GM21619 (cell line): ENCODE data around the gene FNDC3B.

ENCODE experiments used
- ATAC-seq: cut with Tn5 transposase; IDR thresholded peaks from one replicate; pipeline ENCODE4 v1.9.1; 2021; ENCODE audit not compliant: unreplicated experiment

FNDC3B gene

GRCh38 chr3:172051957-172052354 is 12.6 kb downstream of the FNDC3B start:
- ATAC-seq = no peak

DNA sequence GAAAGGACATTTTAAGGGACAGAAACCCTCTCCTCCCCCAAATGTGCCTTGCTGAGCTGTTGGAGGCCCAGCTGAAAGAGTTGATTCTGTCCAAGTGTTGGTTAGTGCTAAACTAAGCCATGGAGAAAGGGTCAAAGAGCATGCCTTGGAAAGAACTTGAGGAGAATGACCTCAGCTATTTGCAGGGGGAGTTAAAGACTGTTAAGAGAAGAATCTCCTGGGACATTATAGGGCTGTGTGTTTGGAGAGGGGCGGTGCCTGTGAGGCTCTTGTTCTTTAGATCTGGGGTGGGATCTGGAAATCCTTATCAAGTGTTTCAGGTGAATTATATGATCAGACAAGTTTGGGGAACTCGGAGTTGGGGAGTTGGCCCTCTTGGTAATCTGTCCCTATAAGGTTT is 13.0 kb downstream of the FNDC3B start:
- no peak for ATAC-seq

DNA sequence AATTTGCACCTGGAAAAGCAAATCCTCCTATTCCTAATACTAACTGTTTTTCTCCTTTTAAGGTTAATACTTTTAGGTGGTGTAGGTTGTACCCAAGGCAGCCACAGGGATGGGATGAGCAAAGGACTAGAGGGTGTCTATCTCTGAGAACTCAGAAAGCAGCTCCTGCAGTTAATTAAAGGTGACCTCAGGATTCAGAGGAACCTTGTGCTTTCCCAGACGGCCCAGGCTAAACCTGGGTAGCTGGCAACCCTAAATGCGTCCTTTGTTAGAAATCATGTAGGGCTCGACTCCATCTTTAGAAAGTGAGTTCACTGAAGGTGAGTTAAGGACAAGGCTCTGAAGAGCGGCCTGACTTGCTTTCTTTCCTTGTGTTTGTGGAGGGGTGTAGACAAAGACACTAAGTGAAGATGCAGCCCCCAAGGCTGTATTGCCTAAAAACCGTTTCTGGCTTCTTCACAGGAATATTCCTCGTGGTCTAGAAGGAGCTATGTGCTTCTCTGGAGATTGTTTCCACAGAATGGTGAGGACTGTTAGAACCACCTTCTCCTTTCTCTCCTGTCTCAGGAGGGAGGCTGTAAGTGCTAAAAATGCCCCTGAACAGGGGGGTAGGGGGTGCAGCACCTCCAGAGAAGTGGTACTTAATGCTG is 14.9 kb downstream of the FNDC3B start:
- no peak for ATAC-seq

DNA sequence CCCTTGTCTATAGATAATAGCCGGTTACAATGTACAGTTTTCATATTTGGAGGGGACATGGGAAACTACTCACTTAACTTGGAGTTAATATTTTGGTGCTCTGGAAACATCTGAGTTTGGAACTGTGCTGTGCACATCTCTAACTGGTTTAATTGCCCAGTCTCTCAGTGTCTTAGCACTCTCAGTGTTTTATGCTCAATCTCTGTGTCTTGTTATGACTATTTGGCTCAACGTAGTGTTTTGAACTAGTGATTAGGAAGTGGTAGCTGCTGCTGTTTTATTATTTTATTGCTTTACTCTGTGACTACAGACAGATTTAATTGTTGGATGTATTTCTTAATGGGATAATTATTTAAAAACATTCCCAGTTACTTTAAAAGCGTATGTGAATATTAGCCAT is 17.0 kb downstream of the FNDC3B start:
- no peak for ATAC-seq

GRCh38 chr3:172057059-172057458 is 17.7 kb downstream of the FNDC3B start:
- ATAC-seq = no peak

DNA sequence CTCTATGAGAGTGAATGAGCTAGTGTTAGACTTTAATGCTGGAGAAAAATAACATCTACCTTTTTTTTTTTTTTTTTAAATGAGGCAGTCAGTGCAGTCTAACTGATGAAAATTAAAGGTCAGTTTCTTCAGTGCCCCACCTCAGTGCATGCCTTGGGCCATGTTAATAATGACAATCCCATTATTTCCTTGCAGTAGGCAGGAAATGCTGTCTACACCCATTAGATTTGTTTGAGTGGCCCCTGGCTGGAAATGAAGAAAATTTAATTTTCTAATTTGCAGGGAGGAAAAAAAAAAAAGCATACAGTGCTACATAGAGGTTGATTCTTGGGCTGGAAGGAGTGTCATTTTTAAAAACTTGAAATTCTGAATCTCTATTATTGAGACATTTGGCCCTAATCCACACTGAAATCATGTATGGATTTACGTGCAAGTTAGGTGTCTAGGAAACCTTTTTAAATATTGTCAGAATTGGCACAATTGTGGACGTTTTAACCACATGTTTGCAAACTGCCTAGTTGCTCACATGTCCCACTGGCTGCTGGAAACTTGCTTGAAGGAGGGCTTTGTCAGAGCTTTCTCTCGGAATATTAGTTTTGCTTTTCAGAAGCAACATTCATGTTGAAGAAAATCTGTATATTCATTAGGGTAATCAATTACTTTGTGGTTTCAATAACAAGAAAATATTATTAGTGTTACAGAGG is 18.4 kb downstream of the FNDC3B start:
- ATAC-seq = no peak

DNA sequence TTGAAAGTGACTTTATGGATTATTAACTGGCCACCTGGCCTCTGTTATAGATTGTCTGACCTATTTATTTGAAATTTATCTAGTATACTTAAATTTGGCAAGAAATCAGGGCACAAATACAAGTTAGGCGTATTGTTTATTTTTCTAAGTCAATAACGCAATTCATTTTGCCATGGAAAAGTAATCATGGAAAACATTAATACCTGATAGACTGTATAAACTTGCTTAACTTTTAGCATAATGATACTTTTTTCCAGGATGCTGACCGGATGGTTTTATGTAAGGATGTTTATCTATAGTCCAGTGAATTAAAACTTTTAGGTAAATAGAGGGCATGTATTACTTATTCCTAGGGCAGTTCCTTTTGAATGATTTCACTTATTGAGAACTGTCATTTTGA is 20.2 kb downstream of the FNDC3B start:
- ATAC-seq = no peak

GRCh38 chr3:172060234-172060633 is 20.9 kb downstream of the FNDC3B start:
- ATAC-seq = no peak

DNA sequence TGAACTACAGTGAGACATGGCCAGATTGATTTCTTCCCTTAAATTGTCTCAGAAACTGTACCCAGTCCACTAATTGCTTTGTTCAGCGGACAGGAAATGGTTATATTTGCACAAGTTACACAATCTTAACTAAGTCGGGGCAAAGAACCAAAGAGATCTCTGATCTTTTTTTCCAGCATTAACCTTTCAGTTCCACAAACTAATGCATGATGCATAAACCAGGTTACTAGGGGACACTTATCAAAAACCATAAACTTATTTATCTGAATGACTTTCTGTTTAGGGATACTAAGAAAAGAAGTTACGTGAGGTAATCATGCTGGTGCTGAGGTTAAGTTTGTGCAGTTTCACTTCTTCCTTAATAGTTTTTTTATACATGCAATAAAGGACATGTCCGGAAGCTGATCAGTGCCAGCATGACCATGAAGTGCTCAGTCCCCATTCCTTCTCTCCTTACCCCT is 22.4 kb downstream of the FNDC3B start:
- ATAC-seq = peak; percentile 76

DNA sequence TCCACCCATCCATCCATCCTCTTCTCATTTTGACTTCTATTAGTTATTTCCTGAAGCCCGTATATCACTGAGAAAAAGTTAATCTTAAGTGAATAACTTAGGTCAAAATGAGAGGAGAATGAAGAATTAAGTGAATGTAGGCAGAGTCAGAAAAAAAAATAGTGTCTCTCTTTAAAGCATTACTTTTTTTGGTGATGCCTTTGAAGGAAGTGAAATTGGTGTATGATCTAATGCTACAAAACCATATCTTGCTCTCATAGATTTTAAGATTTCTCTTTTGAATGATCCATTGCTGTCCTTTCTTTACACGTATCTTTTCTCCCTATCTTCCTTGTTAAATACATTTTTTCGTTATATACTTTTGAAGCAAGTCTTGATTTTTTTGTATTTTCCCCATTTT is 23.4 kb downstream of the FNDC3B start:
- ATAC-seq = no peak

DNA sequence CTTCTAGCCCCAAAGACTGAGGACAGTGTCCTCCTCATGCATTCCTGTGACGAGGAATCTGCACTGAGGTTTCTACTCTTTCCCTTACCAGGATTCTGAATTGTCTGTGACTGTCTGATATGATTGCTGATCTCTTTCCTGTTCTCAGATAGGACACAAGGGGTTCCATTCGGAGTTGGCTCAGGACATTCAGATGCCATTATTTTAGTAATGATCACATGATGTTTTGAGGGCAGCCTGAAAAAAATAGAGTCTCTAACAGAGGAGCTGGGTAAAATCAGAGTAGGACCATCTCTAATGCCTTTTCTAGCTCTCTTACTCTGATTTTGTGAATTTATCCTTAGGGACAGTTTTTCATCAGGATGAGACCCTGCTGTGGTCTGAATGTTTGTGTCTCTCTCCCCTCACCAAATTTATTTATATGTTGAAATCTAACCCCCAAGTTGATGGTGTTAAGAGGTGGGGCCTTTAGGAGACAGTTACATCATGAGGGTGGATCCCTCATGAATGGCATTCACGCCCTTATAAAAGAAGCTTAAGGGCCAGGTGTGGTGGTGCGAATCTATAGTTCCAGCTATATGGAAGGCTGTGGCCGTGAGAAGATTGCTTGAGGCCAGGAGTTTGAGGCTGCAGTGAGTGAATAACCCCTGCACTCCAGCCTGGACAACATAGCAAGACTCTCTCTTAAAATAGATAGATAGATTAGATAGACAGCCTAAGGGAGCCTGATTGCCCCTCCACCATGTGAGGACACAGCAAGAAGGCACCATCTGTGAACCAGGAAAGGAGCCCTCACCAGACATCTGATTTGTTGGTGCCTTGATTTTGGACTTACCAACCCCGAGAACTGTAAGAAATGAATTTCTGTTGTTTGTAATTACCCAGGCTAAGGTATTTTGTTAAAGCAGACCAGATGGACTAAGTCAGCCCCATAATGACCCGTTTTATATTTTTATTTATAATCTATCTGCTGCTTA is 24.4 kb downstream of the FNDC3B start:
- no peak for ATAC-seq

DNA sequence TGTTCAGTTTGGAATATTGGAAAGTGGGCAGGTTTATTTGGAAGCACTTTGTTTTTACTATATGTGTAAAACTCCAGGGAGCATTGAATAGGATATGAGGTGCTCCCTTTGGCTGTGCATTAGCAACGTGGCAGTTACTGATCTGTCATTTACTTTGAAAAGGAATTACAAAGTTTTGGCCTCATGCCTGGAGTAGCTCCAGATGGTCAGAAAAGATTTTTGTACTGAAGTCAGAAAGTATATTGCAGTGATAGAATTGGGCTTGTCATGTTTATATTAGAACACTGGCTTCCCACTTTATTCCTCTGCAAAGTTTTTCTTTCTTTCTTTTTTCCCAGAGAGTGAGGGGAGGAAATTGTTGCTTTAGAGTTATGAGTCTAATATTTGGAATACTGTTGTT is 26.1 kb downstream of the FNDC3B start:
- ATAC-seq = no peak

DNA sequence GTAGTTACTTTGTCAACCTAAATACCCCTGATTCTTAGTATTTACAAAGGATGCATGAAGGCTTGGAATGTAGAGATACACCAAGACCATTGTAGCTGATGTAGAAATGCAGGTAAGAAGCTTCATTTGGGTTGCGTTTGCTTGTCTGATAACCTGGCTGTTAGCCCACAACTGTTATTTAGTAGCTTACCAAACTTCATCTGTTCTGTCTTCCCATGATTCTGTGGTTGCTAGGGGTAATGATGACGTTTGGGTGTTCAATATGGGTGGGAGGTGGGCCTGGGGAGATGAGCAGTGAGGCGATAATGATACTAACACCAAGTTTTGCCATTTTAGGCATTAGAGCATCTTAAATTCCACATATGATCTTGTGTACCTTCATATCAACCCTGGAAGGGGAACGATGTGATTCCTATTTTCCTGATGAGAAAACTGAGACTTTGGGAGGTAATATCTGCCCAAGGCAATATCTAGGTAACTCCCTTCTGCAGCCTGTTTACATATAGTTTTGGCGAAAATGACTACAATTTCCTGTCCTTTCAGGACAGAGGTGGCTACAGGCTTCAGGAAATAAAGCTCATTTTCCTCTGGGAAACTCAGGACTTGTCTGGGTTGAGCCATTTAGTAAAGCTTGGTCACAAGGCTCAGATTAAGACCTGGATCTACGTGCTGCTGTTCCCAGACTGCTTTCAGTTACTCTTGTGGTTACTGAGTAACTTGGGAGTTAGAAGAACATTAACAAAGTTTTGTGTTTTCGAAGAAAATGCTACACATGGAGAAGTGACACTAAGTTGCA is 26.8 kb downstream of the FNDC3B start:
- ATAC-seq = peak; percentile 45

DNA sequence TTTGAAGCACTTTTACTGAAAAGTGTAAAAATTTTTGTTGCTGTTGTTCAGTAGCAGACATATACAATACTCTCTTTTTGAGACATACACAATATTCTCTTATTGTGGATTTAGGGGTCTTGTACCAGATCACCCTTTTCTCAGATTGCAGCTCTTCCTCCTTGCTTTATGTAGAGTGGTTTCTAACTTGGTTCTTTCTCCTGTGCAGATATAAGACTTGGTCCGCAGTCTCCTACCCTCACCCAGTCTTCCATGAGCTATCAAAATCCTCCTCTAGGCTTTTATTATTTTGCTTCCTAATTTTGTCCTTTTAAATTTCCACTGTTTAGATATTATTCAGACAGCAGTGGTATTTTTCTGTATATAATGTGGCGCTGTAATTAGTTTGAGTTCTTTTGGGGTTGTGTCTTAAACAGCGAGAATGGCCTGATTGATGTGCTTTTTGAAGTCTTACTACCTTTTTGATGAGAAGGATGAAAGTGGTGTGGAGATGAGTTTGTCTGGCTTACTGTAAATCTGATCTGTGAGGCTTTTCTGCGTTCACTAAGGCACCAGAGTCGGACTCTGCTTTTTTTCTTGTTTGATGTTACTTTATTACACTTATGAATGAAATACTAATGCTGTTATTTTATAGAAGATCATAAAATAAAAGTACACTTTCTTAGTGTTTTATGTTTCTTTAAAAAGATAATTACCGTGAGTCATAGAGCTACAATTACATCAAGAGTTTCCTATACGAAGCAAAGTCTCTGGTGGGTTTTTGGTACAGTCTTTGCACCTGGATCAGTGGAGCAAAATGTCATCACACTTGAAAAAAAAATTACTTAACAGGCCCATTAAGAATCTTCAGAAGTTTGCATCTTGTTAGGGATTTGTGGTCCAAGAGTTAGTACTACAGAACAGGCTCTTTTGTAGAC is 27.8 kb downstream of the FNDC3B start:
- no peak for ATAC-seq

DNA sequence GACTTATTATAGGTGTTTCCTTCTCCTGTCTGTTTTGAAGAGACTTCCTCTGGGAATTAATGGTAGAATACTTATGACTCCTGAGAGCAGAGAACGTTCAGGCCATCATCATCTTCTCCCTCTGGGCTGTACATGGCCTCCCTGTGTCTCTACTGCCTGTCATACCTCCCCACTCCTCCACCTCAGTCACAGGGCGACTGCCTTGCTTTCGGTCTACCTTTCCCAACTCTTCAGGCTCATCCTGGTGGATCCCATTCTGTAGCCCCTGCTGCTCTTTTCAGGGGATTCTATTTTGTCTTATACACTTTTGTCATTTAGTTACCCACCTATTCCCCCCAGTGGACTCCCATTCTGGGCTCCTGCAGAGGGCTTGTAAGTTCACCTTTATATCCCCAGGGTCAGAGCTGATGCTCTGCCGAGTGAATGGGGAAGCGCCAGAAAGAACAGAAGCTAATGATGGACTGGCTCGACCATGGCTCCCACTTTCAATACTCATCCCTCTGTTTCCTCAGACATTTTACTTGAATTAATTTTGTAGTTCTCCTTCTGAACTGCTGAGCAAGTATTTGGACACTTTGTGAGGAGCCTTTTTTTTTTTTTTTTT is 28.6 kb downstream of the FNDC3B start:
- ATAC-seq = no peak

DNA sequence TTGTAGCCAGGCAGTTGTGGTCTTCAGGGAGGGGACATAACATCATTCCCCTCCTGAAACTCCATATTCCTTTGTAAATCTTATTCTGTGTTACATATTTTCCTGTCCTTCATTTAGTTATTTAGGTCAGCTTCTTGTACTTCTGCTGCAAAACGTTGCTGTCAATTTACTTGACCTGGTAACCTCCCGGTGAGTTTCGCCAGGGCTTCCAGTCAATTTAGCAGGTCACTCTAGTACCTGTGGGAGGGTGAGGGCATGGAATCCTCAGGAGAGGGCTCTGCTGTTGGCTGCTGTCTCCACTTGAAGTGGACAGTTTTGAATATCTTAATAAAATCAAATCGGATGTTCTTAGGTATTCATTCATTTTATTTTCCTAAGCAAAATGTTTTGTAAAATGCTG is 29.6 kb downstream of the FNDC3B start:
- no peak for ATAC-seq

- ATAC-seq = no peak
Measured at GRCh38 chr3:172069478-172069877, 30.1 kb downstream of the FNDC3B start.

DNA sequence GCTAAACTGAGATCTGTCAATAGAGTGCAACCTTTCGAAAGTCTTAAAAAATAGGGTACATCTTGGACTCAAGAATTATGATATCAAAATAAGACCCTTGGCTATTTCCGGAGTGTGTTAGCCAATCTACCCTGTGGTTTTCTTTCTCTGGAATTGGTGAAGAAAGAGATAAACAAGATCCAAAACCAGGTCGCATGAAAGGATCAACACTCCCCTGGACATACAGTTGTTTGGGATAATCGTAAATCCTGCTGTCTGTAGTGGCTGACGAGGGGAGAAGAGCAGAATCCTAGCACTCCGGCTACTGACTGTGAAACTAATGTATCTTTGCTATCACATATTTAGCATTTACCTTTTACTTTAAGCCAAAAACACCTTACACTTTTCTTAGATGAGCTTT is 30.9 kb downstream of the FNDC3B start:
- no peak for ATAC-seq

DNA sequence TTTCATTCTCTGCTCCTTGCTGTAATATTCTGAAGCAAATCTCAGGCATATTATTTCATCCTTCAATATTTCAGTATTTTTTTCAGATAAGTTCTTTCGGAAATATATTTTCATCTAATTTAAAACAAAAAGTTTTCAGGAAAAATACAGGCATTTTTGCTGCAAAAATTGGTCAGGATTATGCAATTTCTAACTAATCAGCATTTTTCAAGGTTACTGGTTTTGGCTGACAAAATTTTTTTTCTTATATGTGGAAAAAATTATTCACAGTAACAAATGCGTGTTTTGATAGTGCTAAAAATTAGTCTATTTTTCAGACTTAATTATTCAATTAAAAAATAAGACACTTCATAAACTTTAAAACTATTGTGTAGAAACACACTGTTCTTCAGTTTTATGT is 31.4 kb downstream of the FNDC3B start:
- ATAC-seq = no peak
